ENCODE results near the gene RGS6. TPM values are rescaled to one million over a fixed set of nuclear protein-coding genes. Genes with fewer than 3 reads are reported as not detected.

Gene RGS6
- total RNA-seq, 2 experiments from 2014 or later, result not detected

DNA sequence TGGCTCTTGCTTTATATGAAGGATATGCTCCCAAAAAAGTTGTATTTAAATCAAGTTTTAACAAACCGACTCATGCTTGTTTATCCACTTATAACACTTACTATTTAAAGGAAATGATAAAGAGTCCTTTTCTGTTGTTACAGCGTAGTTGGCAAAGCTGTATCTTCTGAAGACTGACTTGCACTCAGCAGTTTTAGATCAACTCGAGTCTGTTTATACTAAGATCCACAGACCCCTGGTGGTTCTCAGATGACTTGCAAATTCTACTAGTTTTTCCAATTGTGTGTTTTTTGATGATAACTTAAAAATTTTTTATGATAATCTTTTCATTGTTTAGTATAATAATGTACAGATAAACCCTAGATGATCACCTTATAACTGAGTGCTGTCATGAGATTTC, 475.8 kb downstream of the RGS6 start:
- H3K4me1 ChIP-seq (ENCODE audit: insufficient read depth, low read length, poor library complexity, severe bottlenecking), result no peaks in the 10 kb centered on the region
- no peaks in the 10 kb centered on the region for H3K36me3 ChIP-seq (ENCODE audit: insufficient read depth, low read length)
- no peak overlapping the region for H2AFZ ChIP-seq (ENCODE audit: low read length)
- no peaks in the 10 kb centered on the region for H3K79me2 ChIP-seq (ENCODE audit: insufficient read depth, low read depth, low read length)
- intact Hi-C loops (cut with micrococcal nuclease; ENCODE audit: unreplicated experiment), result no loop called here
- H3K4me2 ChIP-seq (ENCODE audit: low read length), result no peak overlapping the region
- no peak for TF ChIP-seq CTCF (conservative IDR thresholded peaks at IDR 0.05; ENCODE audit: low read length)
- TF ChIP-seq EZH2phosphoT487 (IDR thresholded peaks at IDR 0.05; ENCODE audit: borderline replicate concordance, low read depth, low read length), result no peak
- DNase-seq (ENCODE audit: low spot score), result no peak
- no peaks in the 10 kb centered on the region for H3K9me3 ChIP-seq (ENCODE audit: low read length)
- POLR2A ChIA-PET, result no interaction called here
- no peaks in the 10 kb centered on the region for H3K9me2 ChIP-seq (ENCODE audit: insufficient read depth, low read length)
- BruUV-seq (replicated peaks), result no TSS peak
- no peak overlapping the region for H3K27ac ChIP-seq (ENCODE audit: low read depth, low read length, poor library complexity, severe bottlenecking)
- CTCF ChIA-PET (ENCODE audit: unreplicated experiment), result no interaction called here
- no peak overlapping the region for H3K4me3 ChIP-seq (ENCODE audit: low read depth, low read length, poor library complexity, severe bottlenecking)
- no peaks in the 10 kb centered on the region for H4K20me1 ChIP-seq (ENCODE audit: insufficient read depth, low read length)

- Histone ChIP-seq H3K27ac (ENCODE audit: low read depth, low read length, poor library complexity, severe bottlenecking) (no peak overlapping the region), H3K4me1 (ENCODE audit: insufficient read depth, low read length, poor library complexity, severe bottlenecking) (no peaks in the 10 kb centered on the region), H3K36me3 (ENCODE audit: insufficient read depth, low read length) (no peaks in the 10 kb centered on the region), H3K9me3 (ENCODE audit: low read length) (no peaks in the 10 kb centered on the region), H3K4me3 (ENCODE audit: low read depth, low read length, poor library complexity, severe bottlenecking) (no peak overlapping the region), H4K20me1 (ENCODE audit: insufficient read depth, low read length) (no peaks in the 10 kb centered on the region), H3K9me2 (ENCODE audit: insufficient read depth, low read length) (no peaks in the 10 kb centered on the region), H3K4me2 (ENCODE audit: low read length) (no peak overlapping the region), H3K79me2 (ENCODE audit: insufficient read depth, low read depth, low read length) (no peaks in the 10 kb centered on the region), H2AFZ (ENCODE audit: low read length) (no peak overlapping the region)
- CTCF ChIA-PET (ENCODE audit: unreplicated experiment), result no interaction called here
- BruUV-seq (replicated peaks), result no TSS peak
- TF ChIP-seq EZH2phosphoT487 (IDR thresholded peaks at IDR 0.05; ENCODE audit: borderline replicate concordance, low read depth, low read length) (no peak), CTCF (conservative IDR thresholded peaks at IDR 0.05; ENCODE audit: low read length) (no peak)
- intact Hi-C loops (cut with micrococcal nuclease; ENCODE audit: unreplicated experiment), result no loop called here
- no peak for DNase-seq (ENCODE audit: low spot score)
- POLR2A ChIA-PET, result no interaction called here
These were observed 476.8 kb downstream of the RGS6 start for GRCh38 chr14:72409047-72409446.

GRCh38 chr14:72416081-72416849, 484.0 kb downstream of the RGS6 start:
- Histone ChIP-seq H3K4me2 (ENCODE audit: low read length) (no peak overlapping the region), H3K4me3 (ENCODE audit: low read depth, low read length, poor library complexity, severe bottlenecking) (no peak overlapping the region), H3K27ac (ENCODE audit: low read depth, low read length, poor library complexity, severe bottlenecking) (no peak overlapping the region), H3K79me2 (ENCODE audit: insufficient read depth, low read depth, low read length) (no peaks in the 10 kb centered on the region), H3K4me1 (ENCODE audit: insufficient read depth, low read length, poor library complexity, severe bottlenecking) (no peaks in the 10 kb centered on the region), H3K36me3 (ENCODE audit: insufficient read depth, low read length) (no peaks in the 10 kb centered on the region), H3K9me2 (ENCODE audit: insufficient read depth, low read length) (no peaks in the 10 kb centered on the region), H3K9me3 (ENCODE audit: low read length) (no peaks in the 10 kb centered on the region), H4K20me1 (ENCODE audit: insufficient read depth, low read length) (no peaks in the 10 kb centered on the region), H2AFZ (ENCODE audit: low read length) (no peak overlapping the region)
- no TSS peak for BruUV-seq (replicated peaks)
- CTCF ChIA-PET (ENCODE audit: unreplicated experiment), result no interaction called here
- TF ChIP-seq CTCF (conservative IDR thresholded peaks at IDR 0.05; ENCODE audit: low read length) (no peak), EZH2phosphoT487 (IDR thresholded peaks at IDR 0.05; ENCODE audit: borderline replicate concordance, low read depth, low read length) (no peak)
- DNase-seq (ENCODE audit: low spot score), result no peak
- intact Hi-C loops (cut with micrococcal nuclease; ENCODE audit: unreplicated experiment), result no loop called here
- POLR2A ChIA-PET, result interaction anchor here (0.6 to 0.7 kb wide), 2 partner anchors 406 to 470 kb away, joined by 3 to 4 read pairs; no protein-coding TSS in a partner anchor

Measured in OCI-LY7 (cell line).